NCI-H510A (cell line): ENCODE results near the gene EML1.

Source experiments
- DNase-seq: peaks from one replicate; lab custom pipeline; 2025; lab: John Stamatoyannopoulos, UW

The EML1 gene

GRCh38 chr14:99902925-99903324, 109.7 kb downstream of the EML1 start:
- no peak for DNase-seq

DNA sequence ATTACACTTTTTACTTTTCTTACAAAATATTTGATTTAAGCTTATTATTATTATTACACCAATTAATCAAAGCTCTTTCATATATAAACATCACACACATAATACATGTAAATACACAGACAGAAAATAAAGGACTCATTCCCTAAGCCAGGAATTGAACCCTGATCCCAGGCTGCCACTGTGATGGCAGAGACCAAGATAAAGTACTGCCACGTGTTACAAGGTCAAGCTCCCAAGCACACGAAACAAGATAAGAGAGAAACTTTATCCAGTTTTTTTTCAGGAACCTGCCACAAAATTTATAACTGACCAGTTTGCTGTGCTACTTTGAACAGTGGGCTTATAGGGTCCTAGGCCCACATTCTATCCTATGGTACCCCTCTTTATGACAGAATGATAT, 111.3 kb downstream of the EML1 start:
- no peak for DNase-seq

DNA sequence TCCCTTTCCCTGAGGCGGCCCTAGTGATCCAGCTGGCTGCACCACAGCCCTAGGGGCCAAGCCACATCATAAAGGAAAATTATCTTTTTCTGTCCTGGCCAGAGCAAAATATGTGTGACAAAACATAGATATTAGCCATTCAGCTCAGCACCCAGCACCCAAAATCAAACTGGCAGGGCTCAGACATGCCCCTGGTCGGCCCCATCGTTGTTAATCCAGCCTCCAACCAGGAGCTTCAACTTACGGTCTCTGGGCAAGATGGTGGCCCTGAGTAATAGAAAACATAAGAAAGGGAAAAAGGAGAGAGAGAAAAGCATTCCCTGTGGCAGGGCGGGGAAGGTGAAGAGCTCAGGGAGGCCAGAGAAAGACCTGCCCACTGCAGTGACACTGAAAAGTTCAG, 111.9 kb downstream of the EML1 start:
- DNase-seq, result no peak

GRCh38 chr14:99907761-99908652, 114.8 kb downstream of the EML1 start:
- no peak for DNase-seq

DNA sequence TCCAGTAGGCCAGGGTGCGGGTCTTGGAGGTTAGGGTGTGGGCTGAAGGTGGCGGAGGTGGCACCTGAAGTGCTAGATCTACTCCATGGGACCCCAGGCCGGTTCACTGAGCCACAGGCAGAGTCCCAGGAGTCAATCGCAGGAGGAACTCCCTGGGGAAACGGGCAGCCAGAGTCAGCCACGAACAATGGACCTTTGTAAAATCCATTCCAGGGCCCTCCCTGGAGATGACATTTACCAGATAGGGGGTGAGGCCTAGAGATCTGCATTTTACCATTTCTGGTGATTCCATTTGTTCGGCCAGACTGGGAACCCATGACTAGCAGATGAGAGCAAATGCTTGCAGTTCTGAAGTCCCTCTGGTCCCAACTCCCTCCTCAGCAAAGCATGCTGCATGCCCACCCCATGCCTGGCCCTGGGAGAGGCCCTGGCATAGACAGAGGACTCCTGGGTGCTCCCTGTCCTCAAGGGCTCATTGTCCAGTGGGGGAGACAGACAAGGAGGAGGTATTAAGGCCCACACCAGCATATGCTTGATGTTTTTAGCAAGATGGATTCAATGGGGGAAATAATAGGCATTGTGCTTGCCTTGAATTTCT, 115.5 kb downstream of the EML1 start:
- no peak for DNase-seq

DNA sequence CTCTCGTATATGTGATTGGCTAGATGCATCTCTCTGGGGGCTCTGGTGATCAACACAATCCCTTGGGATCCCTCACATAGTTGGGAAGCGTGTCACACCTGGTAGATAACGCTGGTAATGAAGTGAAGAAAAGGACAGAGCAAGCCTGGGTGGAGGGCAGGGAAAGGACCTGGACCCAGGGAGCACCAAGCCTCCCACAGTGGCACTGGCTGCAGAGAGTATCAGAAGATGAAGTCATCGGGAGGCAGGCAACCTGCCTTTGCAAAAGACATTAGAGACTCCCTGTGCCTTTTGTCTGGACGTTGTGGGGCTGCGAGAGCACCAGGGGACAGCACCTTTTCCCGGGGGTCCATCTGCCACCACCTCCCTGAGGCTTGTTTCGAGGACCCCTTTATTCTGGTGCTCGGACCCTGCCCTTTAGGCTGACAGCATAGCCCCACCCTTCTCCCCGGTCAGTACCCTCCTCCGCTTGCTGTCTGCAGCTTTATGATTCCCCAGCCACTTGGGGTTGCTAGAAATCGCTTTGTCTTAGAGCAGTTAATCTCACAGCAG, 116.4 kb downstream of the EML1 start:
- no peak for DNase-seq

DNA sequence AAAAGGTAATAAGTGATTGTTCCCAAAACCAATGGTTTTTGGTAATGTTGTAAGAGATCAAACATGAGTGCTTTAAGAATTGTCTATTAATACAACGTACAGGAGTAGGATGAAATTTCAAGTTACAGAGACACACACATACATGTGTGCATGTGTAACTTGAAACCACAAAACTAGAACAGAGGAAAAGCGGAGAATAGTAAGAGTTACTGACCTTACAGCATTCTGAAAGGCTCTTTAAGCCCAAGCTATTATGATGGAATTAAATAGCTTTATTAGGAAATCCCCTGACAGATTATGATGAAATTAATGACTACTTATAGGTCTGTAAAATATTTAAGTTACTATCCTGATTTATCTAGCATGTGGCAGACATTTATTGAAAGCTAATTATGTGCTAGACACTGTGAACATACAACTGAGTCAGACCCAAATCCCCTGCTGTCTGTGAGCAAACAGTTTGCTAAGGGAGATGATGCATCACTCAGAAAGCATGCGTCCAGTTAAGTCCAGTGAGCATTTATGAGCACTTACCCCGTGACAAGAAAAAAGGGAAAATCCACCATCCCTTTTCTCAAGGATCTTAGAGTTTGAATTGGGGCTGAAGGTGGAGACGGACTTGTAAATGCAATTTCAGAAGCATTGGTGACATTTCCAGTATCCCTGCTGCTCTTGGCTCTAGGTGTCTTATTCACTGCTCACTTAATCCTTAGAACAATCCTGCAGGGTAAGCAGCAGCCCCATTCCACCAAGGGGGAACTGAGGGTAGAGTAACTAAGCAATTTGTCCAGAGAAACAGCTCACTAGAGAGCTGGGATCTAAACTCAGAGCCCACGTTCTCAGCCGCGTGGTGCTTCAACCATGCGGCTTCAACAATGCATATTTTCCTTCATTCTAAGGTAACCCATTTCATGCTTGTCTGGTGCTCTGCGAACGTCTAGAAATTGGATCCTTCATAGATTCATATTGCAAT, 117.4 kb downstream of the EML1 start:
- DNase-seq, result no peak

DNA sequence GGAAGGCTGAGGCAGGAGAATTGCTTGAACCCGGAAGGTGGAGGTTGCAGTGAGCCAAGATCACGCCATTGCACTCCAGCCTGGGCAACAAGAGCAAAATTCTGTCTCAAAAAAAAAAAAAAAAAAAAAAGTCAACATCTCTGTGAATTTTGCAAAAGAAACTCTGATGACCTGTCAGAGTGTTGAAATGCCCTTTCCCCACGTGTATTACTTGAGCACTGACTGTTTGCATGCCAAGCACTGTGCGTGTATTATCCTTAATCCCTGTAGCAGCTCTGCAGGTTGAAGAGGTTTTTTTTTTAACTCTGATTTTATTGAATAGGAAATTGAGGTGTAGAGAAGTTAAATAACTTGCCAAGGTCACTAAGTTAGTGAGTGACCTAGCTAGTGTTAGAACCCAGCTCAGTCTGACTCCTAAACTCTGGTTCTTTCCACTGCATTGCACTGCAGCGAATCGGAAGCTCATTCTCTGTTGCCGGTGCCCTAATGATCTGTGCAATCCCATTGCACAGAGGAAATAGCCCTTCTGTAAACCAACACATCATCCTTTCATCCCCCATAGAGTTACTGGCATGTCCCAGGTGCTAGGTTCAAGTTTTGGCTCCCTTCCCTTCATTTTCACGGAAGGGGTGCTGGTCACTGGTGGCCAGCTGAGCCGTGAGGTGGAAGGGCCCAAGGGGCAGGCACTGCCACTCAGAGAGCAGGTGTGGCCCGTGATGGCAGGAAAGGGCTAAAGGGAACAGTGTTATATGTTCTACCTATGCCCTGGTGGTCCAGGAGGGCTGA, 122.3 kb downstream of the EML1 start:
- DNase-seq, result no peak

DNA sequence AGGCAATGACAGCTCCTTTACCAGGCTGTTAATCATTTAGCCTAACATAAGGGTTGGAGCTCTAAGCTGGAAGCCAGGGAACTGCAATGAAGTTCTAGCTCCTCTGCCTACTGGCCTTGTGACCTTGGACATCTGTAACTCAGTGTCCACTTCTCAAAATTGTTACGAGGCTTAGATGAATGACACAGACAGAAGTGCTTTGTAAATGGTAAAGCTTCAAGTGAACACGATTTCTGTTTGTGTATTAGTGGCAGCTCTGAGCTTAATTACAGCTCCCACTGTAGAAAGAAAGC, 122.8 kb downstream of the EML1 start:
- DNase-seq, result no peak

DNA sequence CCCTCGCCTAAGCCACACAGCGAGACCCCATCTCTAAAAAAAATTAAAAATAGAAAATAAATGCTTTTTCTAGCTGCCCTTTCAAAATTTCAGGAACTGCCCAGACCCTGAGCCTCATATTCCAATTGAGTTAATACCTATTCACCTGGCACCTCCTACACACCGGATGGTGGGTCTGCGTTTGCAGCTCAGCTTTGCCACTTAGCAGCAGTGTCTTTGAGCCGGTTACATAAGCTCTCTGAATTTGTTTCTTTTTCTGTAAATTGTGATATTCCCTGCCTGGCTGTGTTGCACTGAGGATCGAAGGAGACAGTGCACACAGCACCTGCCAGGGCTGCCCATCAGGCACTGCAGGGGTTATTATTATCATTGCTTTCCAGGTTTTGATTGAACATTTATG, 125.6 kb downstream of the EML1 start:
- no peak for DNase-seq

DNA sequence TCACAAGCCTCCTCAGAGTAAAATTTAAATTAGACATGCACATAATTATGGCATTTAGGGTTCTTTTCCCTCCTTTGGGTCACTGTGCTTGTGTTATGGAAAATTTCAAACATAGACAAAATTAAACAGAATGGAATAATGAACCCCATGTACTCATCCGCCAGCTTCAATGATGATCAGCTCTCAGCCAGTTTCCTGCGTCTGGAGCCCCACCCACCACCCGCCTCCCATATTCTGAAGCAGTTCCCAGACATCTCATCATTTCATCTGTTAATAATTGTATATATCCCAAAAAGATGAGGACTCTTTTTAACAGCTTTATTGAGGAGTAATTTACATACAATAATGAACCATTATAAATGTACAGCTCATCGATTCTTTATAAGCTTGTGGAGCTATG, 128.2 kb downstream of the EML1 start:
- DNase-seq, result no peak

GRCh38 chr14:99924379-99924778, 131.2 kb downstream of the EML1 start:
- no peak for DNase-seq

- DNase-seq, result no peak
These were observed 132.3 kb downstream of the EML1 start for GRCh38 chr14:99925471-99925870.

DNA sequence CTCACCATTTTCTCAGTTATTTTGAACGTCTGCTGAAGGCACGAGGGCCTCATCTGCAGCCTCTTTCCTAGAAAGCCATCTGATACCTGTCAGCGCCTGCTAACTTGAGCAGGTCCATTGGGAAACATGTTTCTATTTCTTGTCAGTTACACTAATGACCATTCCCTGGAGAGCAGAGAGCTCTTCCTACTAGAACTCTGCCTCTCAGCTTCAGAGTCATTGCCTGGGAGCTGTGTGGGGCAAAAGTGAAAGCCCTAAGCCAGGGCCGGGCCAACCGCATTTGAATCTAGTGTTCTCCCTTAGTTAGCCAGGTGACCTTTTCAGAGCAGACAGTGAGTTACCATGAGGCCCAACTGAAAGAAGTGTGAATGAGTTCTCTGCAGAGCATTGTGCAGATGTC, 135.8 kb downstream of the EML1 start:
- DNase-seq, result no peak

DNA sequence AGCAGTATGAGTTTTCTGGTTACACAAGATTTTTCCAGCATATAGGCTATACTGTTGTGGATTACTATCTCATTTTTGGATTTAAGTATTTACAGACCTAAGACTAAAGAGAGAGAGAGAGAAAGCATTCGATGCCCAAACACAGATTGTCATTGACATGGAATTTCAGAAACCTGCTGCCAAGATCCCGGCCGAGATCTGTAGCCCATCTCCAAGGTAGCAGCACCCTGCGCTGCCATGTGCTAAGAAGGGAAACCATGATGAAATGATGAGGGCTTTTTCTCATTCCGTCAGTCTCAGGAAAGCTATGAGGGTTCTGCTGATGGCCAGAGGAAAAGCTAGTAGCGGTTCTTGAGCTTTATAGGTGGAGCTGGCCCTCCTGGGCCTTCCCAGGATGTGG, 136.4 kb downstream of the EML1 start:
- no peak for DNase-seq

GRCh38 chr14:99930420-99931274, 137.4 kb downstream of the EML1 start:
- no peak for DNase-seq

DNA sequence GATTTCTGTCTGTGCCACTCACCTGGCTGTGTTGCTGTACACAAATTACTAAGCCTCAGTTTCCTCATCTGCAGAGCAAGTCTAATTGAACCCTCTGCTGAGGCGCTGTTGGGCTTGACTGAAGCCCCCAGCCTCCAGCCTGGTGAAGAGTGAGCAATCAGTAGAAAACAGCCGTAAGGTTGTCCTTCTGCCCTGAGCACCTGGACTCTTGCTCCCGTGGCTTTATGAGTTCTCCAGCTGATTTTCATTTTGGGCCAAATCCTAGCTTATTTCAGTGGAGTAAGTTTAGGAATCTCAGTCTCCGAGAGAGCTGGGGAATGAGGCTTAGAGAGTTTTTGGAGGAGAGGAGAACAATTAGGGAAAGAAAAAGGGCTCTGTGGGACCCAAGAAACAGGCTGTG, 138.1 kb downstream of the EML1 start:
- DNase-seq, result no peak

DNA sequence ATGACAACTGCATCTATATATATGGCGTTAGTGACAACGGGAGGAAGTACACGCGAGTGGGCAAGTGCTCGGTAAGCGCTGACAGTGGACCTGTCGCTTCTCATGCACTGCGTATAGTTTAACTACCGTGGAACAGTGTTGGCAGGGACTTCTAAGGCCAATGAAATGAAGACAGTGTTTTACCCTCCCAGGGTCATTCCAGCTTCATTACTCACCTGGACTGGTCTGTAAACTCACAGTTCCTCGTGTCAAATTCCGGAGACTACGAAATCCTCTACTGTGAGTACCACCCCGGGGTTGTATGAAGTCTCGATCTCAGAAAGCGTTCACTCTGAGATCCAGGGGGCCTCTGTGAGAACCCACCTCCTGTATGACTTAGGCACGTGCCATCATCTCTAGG, 142.8 kb downstream of the EML1 start:
- DNase-seq, result no peak

DNA sequence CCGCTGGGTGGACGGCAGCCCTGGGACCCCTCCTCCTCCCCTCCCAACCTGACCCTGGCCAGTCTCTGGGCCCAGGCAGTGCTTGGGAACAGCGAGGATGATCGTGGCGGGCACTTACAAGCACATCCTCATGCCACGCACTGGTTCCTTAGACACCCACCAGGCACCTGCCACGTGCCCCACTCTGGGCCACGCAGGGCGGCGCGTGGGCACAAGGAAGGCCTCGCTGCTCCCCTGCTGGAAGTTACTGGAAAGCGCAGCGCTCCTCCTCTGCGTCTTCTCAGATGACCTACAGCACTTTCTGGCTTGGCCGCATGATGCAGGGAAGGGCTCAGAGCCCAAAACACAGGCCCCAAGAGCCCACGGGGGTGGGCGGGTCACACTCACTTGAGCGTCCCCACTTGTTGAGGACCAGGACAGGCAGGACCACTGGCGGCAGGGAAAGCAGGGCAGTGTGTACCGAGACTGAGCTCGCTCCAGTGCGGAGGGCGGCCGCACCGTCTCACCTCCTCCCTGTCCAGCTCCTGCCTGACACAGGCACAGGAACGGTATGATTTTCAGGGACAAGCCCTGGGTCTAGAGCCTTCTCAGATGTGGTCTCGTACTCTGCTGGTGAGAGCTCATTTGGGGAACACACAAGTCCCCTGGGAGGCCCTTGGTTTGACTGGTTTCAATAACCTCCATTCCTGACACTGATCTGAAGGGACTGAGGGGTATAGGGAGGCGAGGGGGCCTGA, 143.7 kb downstream of the EML1 start:
- DNase-seq, result no peak
